K562 (cell line): ENCODE measurements around the gene CAMK2B.

Experiments
- ATF2 ChIP-seq: sonication (generic); formaldehyde crosslinking; IDR thresholded peaks from 2 replicates; pipeline ENCODE4 v1.8.1; 2022; ENCODE audit warnings: missing genetic modification reagents
- CREBBP ChIP-seq: IDR thresholded peaks from one replicate; pipeline ENCODE4 v1.6.1; 2012; ENCODE audit warnings: low read depth, mild to moderate bottlenecking, control low read depth, inconsistent platforms, low read length
- DACH1 ChIP-seq: fragments of 450-650 bp; IDR thresholded peaks from 2 replicates; pipeline ENCODE4 v1.6.1; 2018; ENCODE audit not compliant: partially characterized antibody
- EZH2 ChIP-seq: IDR thresholded peaks from 2 replicates; pipeline ENCODE4 v1.6.1; 2012; ENCODE audit warnings: low read depth, mild to moderate bottlenecking, inconsistent platforms, low read length, borderline replicate concordance
- MXI1 ChIP-seq: IDR thresholded peaks from 2 replicates; pipeline ENCODE4 v1.6.1; 2011; ENCODE audit warnings: low read depth, mild to moderate bottlenecking, improper control_type of control experiment, low read length
- POLR2AphosphoS5 ChIP-seq: IDR thresholded peaks from 2 replicates; pipeline ENCODE4 v1.6.1; 2011; ENCODE audit warnings: mild to moderate bottlenecking, low read depth, low read length, moderate library complexity; ENCODE audit not compliant: control insufficient read depth, insufficient read depth
- PPARD ChIP-seq: fragments of 250-450 bp; sonication (Bioruptor Pico); IDR thresholded peaks from 2 replicates; pipeline ENCODE4 v1.8.0; 2022; ENCODE audit warnings: inconsistent platforms, mild to moderate bottlenecking, moderate library complexity
- RFX5 ChIP-seq: IDR thresholded peaks from 2 replicates; pipeline ENCODE4 v1.6.1; 2011; ENCODE audit warnings: low read depth, mild to moderate bottlenecking, improper control_type of control experiment, low read length
- TCF7L2 ChIP-seq: fragments of 150-350 bp; IDR thresholded peaks from 2 replicates; pipeline ENCODE4 v1.6.1; 2016; ENCODE audit warnings: low read depth, mild to moderate bottlenecking, low read length, moderate library complexity
- ZBTB49 ChIP-seq: sonication (generic); formaldehyde crosslinking; IDR thresholded peaks from 2 replicates; pipeline ENCODE4 v1.8.0; 2022; ENCODE audit warnings: missing genetic modification reagents, mild to moderate bottlenecking, borderline replicate concordance
- TF ChIP-seq, protein P1 (sequence below), 2 experiments: fragments of 450-650 bp in 1 of 2; sonication (generic) in 1 of 2; formaldehyde crosslinking in 1 of 2; IDR thresholded peaks in 1 of 2; conservative IDR thresholded peaks in 1 of 2; 2 replicates each; pipeline versions ENCODE4 v1.6.1 to v1.8.1; 2016 to 2023; ENCODE audit warnings: mild to moderate bottlenecking in 2 of 2, moderate library complexity in 2 of 2, inconsistent platforms in 1 of 2, missing genetic modification reagents in 1 of 2
- TF ChIP-seq, protein P2 (sequence below), 3 experiments: IDR thresholded peaks in 2 of 3; conservative IDR thresholded peaks in 1 of 3; 2 replicates each; pipeline ENCODE4 v1.5.1; 2011 to 2012; ENCODE audit warnings: low read length in 3 of 3, mild to moderate bottlenecking in 3 of 3, control low read depth in 2 of 3, improper control_type of control experiment in 1 of 3, inconsistent platforms in 1 of 3, low read depth in 1 of 3, mixed read lengths in 1 of 3, moderate library complexity in 1 of 3; ENCODE audit not compliant: insufficient read depth in 2 of 3
- TF ChIP-seq, protein P3 (sequence below): fragments of 200-800 bp; sonication (Bioruptor generic); IDR thresholded peaks from 2 replicates; pipeline ENCODE4 v1.6.1; 2017; ENCODE audit warnings: missing genetic modification characterization, missing compliant biosample characterization

- TF ChIP-seq EZH2 (no peak), ATF2 (CRISPR knock-in tag) (no peak), TCF7L2 (no peak), ZBTB49 (no peak), CREBBP (no peak), PPARD (CRISPR knock-in tag) (no peak), POLR2AphosphoS5 (no peak), MXI1 (no peak), RFX5 (no peak), DACH1 (no peak)
- TF ChIP-seq, protein P1, sequence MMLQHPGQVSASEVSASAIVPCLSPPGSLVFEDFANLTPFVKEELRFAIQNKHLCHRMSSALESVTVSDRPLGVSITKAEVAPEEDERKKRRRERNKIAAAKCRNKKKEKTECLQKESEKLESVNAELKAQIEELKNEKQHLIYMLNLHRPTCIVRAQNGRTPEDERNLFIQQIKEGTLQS (IDR thresholded peaks at IDR 0.05), result no peak
- TF ChIP-seq, protein P1 (CRISPR knock-in tag; conservative IDR thresholded peaks at IDR 0.05), result no peak
- TF ChIP-seq, protein P2, sequence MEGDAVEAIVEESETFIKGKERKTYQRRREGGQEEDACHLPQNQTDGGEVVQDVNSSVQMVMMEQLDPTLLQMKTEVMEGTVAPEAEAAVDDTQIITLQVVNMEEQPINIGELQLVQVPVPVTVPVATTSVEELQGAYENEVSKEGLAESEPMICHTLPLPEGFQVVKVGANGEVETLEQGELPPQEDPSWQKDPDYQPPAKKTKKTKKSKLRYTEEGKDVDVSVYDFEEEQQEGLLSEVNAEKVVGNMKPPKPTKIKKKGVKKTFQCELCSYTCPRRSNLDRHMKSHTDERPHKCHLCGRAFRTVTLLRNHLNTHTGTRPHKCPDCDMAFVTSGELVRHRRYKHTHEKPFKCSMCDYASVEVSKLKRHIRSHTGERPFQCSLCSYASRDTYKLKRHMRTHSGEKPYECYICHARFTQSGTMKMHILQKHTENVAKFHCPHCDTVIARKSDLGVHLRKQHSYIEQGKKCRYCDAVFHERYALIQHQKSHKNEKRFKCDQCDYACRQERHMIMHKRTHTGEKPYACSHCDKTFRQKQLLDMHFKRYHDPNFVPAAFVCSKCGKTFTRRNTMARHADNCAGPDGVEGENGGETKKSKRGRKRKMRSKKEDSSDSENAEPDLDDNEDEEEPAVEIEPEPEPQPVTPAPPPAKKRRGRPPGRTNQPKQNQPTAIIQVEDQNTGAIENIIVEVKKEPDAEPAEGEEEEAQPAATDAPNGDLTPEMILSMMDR (IDR thresholded peaks at IDR 0.05 in 2 of 3, conservative IDR thresholded peaks at IDR 0.05 in 1 of 3; ENCODE audit: insufficient read depth in 2 of 3, low read depth in 1 of 3, low read length in 3 of 3), result no peak
- TF ChIP-seq, protein P3, sequence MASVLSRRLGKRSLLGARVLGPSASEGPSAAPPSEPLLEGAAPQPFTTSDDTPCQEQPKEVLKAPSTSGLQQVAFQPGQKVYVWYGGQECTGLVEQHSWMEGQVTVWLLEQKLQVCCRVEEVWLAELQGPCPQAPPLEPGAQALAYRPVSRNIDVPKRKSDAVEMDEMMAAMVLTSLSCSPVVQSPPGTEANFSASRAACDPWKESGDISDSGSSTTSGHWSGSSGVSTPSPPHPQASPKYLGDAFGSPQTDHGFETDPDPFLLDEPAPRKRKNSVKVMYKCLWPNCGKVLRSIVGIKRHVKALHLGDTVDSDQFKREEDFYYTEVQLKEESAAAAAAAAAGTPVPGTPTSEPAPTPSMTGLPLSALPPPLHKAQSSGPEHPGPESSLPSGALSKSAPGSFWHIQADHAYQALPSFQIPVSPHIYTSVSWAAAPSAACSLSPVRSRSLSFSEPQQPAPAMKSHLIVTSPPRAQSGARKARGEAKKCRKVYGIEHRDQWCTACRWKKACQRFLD (CRISPR knock-in tag), result no peak
These were observed 85.0 kb downstream of the CAMK2B start for GRCh38 chr7:44240376-44240775.
